HepG2 (cell line): ENCODE measurements around the gene MRPL51. TPM values are rescaled to one million over a fixed set of nuclear protein-coding genes. Genes with fewer than 3 reads are reported as not detected.
A peak's percentile ranks its signal among the peaks of the same experiment; 100 is the strongest.

Source experiments
- AFF4 ChIP-seq: sonication (generic); formaldehyde crosslinking; IDR thresholded peaks from 2 replicates; pipeline ENCODE4 v1.4.0; 2020; ENCODE audit warnings: missing genetic modification reagents
- ARNTL ChIP-seq: sonication (generic); formaldehyde crosslinking; IDR thresholded peaks from 2 replicates; pipeline ENCODE4 v1.4.0; 2020; ENCODE audit warnings: mild to moderate bottlenecking, missing genetic modification reagents
- ATF7 ChIP-seq, 2 experiments: fragments of 450-650 bp in 1 of 2; sonication (generic) in 1 of 2; formaldehyde crosslinking in 1 of 2; IDR thresholded peaks; 2 replicates each; pipeline versions ENCODE4 v1.4.0 to v1.6.1; 2016 to 2020; ENCODE audit warnings: antibody characterized with exemption in 1 of 2, mild to moderate bottlenecking in 1 of 2, missing genetic modification reagents in 1 of 2
- CENPT ChIP-seq: sonication (generic); formaldehyde crosslinking; IDR thresholded peaks from 2 replicates; pipeline ENCODE4 v1.8.0; 2022; ENCODE audit warnings: low read depth, mild to moderate bottlenecking, moderate library complexity, missing genetic modification reagents
- CHD2 ChIP-seq: IDR thresholded peaks from 2 replicates; pipeline ENCODE4 v1.6.1; 2011; ENCODE audit warnings: low read depth, low read length, improper control_type of control experiment
- FUBP1 ChIP-seq: sonication (generic); formaldehyde crosslinking; IDR thresholded peaks from 2 replicates; pipeline ENCODE4 v1.5.1; 2020; ENCODE audit warnings: missing genetic modification reagents, mild to moderate bottlenecking, borderline replicate concordance
- HMG20A ChIP-seq: IDR thresholded peaks from 2 replicates; pipeline ENCODE4 v1.6.1; 2016; ENCODE audit warnings: borderline replicate concordance
- MEIS1 ChIP-seq: sonication (generic); formaldehyde crosslinking; IDR thresholded peaks from 2 replicates; pipeline ENCODE4 v1.9.0; 2021; ENCODE audit warnings: mild to moderate bottlenecking, missing genetic modification reagents, moderate library complexity, borderline replicate concordance
- MXD1 ChIP-seq: sonication (generic); formaldehyde crosslinking; IDR thresholded peaks from 2 replicates; pipeline ENCODE4 v1.4.0; 2020; ENCODE audit warnings: mild to moderate bottlenecking, missing genetic modification reagents
- NFKB2 ChIP-seq: sonication (generic); formaldehyde crosslinking; IDR thresholded peaks from 2 replicates; pipeline ENCODE4 v1.4.0; 2020; ENCODE audit warnings: missing genetic modification reagents, borderline replicate concordance
- PHF20 ChIP-seq: sonication (generic); formaldehyde crosslinking; IDR thresholded peaks from 2 replicates; pipeline ENCODE4 v1.5.0; 2020; ENCODE audit warnings: mild to moderate bottlenecking, missing genetic modification reagents
- SMAD3 ChIP-seq: sonication (generic); formaldehyde crosslinking; IDR thresholded peaks from 2 replicates; pipeline ENCODE4 v1.4.0; 2020; ENCODE audit warnings: missing genetic modification reagents
- SP1 ChIP-seq, 2 experiments: fragments of 450-650 bp in 1 of 2; sonication (generic) in 1 of 2; formaldehyde crosslinking in 1 of 2; IDR thresholded peaks; 2 replicates each; pipeline versions ENCODE4 v1.4.0 to v1.6.1; 2016 to 2020; ENCODE audit warnings: missing genetic modification reagents in 1 of 2
- YEATS2 ChIP-seq: sonication (generic); formaldehyde crosslinking; IDR thresholded peaks from 2 replicates; pipeline ENCODE4 v1.4.0; 2020; ENCODE audit warnings: missing genetic modification reagents, borderline replicate concordance
- ZBTB26 ChIP-seq: IDR thresholded peaks from 2 replicates; pipeline ENCODE4 v1.6.1; 2016; ENCODE audit warnings: missing compliant biosample characterization, missing genetic modification reagents, borderline replicate concordance
- ZNF20 ChIP-seq: sonication (generic); formaldehyde crosslinking; IDR thresholded peaks from 2 replicates; pipeline ENCODE4 v1.4.0; 2020; ENCODE audit warnings: mild to moderate bottlenecking, moderate library complexity, missing genetic modification reagents
- ZNF790 ChIP-seq: sonication (generic); formaldehyde crosslinking; IDR thresholded peaks from 2 replicates; pipeline ENCODE4 v1.8.0; 2022; ENCODE audit warnings: missing genetic modification reagents, mild to moderate bottlenecking, borderline replicate concordance
- polyA plus RNA-seq, 8 experiments: library from polyadenylated mRNA; depleted of rRNA in 3 of 8; stranded (reverse) in 7 of 8; unstranded in 1 of 8; fragments of >200 nt; fragmentation: Illumina TruSeq in 4 of 8; extraction: Trizol in 4 of 8; gene quantifications; 2 replicates each; pipeline versions ENCODE4 v1.2.1 to v1.2.3, GENCODE V29; 2011 to 2016; ENCODE audit warnings: low read depth in 4 of 8, missing spikeins in 1 of 8, mixed read lengths in 1 of 8; ENCODE audit not compliant: insufficient read depth in 1 of 8
- total RNA-seq, 5 experiments: library from RNA; depleted of rRNA; stranded (reverse); fragments of >200 nt; fragmentation: Illumina TruSeq; extraction: Trizol; gene quantifications; 2 replicates each; pipeline ENCODE4 v1.2.3, GENCODE V29; 2016; ENCODE audit warnings: low read depth in 1 of 5
- TF ChIP-seq, protein P1 (sequence below): IDR thresholded peaks from 2 replicates; pipeline ENCODE4 v1.6.1; 2012; ENCODE audit warnings: low read depth, low read length, improper control_type of control experiment

The MRPL51 gene
- total and polyA plus RNA-seq, 2 of the 13 experiments (the other 11 are each of a cell fraction or from before 2014, with no cell fraction given): 64.8 to 278 TPM

- TF ChIP-seq NFKB2 (CRISPR knock-in tag): peak; percentile 66; the same call in 1 of the 2 replicates
- peak; percentile 79; the same call in 1 of the 2 replicates for TF ChIP-seq FUBP1 (CRISPR knock-in tag)
- TF ChIP-seq ZNF790 (CRISPR knock-in tag): no peak
- 0 out of 2 replicates have a peak, but pooled peaks have one; percentile 38 for TF ChIP-seq CHD2
- no peak for TF ChIP-seq ZNF20 (CRISPR knock-in tag)
- no peak for TF ChIP-seq HMG20A (CRISPR knock-in tag)
- 0 out of 2 replicates have a peak, but pooled peaks have one; percentile 38 for TF ChIP-seq ZBTB26 (CRISPR knock-in tag)
- 0 out of 2 replicates have a peak, but pooled peaks have one; percentile 37 for TF ChIP-seq AFF4 (CRISPR knock-in tag)
- no peak for TF ChIP-seq SP1 (IDR thresholded peaks at IDR 0.05)
- TF ChIP-seq SP1 (CRISPR knock-in tag; IDR thresholded peaks at IDR 0.05): no peak; the same call in 1 of the 2 replicates
- TF ChIP-seq, protein P1, sequence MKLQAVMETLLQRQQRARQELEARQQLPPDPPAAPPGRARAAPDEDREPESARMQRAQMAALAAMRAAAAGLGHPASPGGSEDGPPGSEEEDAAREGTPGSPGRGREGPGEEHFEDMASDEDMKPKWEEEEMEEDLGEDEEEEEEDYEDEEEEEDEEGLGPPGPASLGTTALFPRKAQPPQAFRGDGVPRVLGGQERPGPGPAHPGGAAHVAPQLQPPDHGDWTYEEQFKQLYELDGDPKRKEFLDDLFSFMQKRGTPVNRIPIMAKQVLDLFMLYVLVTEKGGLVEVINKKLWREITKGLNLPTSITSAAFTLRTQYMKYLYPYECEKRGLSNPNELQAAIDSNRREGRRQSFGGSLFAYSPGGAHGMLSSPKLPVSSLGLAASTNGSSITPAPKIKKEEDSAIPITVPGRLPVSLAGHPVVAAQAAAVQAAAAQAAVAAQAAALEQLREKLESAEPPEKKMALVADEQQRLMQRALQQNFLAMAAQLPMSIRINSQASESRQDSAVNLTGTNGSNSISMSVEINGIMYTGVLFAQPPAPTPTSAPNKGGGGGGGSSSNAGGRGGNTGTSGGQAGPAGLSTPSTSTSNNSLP: no peak
- peak; percentile 79 for TF ChIP-seq PHF20
- 0 out of 2 replicates have a peak, but pooled peaks have one; percentile 37 for TF ChIP-seq MXD1 (CRISPR knock-in tag)
- 0 out of 2 replicates have a peak, but pooled peaks have one; percentile 22 for TF ChIP-seq ARNTL
- 0 out of 2 replicates have a peak, but pooled peaks have one; percentile 9 for TF ChIP-seq ATF7 (IDR thresholded peaks at IDR 0.05)
- TF ChIP-seq ATF7 (CRISPR knock-in tag; IDR thresholded peaks at IDR 0.05): no peak
- TF ChIP-seq CENPT (CRISPR knock-in tag): no peak
- TF ChIP-seq MEIS1 (CRISPR knock-in tag): 0 out of 2 replicates have a peak, but pooled peaks have one; percentile 11
- peak; percentile 77; the same call in 1 of the 2 replicates for TF ChIP-seq SMAD3 (CRISPR knock-in tag)
- peak; percentile 75; the same call in 1 of the 2 replicates for TF ChIP-seq YEATS2 (CRISPR knock-in tag)
Measured at GRCh38 chr12:6542209-6543009, 49.3 kb upstream of the MRPL51 start (continued).
